GM21528 (cell line): ENCODE data around the gene HOXB1.

Experiments
- ATAC-seq: cut with Tn5 transposase; IDR thresholded peaks from one replicate; pipeline ENCODE4 v1.9.1; 2021; ENCODE audit warnings: mild to moderate bottlenecking, moderate library complexity; ENCODE audit not compliant: unreplicated experiment, low FRiP score

The HOXB1 gene

DNA sequence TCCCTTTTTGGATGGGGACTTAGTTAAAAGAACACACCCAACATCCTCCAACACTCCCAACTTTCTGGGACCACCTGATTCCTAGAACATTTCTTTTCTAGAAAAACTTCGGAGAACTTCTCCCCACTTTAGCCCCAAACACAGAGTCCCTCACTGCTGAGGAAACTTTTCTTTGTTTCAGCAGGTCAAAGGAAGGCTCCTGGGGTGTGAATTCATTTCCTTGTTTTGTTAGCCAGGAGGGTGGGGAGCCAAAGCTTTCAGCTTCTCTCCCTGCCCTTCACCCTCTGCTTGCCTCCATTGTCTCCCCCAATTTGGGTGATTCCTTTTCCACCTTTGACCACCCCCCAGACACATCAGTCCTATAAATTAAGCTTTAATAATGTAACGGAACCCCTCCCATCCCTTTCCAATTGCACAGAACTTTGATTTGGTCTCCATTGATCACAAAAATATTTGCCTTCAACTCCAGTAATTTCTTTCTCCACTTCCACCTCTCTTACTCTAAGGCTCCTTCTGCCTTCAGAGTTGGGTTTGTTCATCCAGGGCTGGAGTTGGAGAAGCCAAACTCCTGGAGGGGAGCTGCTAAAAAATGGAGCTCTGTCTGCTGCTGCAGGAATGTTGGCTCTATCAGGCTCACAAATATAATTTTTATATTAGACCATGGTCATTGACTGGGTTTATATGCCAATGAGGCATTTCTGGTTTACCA, 37.0 kb upstream of the HOXB1 start:
- ATAC-seq = no peak

DNA sequence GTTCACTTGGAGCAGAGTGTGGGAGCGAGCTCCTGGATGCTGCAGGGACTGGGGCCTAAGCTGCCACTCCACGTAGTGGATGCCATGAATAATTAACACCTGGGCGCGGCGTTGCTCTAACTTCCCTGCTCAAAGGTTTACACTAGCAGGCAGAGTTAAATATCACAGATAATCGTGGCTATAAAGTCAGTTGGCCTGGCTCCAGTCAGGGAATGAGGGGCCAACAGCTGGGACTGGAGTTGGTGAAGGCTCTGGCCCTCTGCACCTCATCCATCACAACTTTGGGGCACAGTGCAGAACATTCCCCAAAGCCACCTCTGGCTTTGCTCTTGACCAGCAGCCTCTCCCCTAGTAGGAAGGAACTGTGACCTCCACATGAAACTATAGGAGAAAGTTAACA, 36.4 kb upstream of the HOXB1 start:
- ATAC-seq = no peak

DNA sequence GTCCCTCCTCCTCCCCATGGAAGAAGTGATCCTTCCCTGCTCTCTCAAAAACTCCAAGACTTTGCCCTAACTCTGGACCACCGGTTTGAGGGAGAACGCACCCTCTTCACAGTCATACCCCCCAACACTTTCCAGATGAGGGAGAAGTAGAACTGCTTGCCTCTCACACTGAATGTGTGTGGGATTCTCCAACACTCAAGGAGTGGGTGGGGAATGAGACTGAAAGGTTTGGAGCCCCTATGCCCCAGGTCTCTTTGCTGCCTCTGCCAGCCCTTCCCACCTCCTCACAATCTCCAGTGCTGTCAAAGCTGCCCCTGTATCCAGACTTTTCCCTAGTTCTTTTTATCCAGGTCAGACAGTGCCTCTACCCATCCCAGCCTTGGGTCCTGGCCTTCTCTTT, 35.9 kb upstream of the HOXB1 start:
- ATAC-seq = no peak

DNA sequence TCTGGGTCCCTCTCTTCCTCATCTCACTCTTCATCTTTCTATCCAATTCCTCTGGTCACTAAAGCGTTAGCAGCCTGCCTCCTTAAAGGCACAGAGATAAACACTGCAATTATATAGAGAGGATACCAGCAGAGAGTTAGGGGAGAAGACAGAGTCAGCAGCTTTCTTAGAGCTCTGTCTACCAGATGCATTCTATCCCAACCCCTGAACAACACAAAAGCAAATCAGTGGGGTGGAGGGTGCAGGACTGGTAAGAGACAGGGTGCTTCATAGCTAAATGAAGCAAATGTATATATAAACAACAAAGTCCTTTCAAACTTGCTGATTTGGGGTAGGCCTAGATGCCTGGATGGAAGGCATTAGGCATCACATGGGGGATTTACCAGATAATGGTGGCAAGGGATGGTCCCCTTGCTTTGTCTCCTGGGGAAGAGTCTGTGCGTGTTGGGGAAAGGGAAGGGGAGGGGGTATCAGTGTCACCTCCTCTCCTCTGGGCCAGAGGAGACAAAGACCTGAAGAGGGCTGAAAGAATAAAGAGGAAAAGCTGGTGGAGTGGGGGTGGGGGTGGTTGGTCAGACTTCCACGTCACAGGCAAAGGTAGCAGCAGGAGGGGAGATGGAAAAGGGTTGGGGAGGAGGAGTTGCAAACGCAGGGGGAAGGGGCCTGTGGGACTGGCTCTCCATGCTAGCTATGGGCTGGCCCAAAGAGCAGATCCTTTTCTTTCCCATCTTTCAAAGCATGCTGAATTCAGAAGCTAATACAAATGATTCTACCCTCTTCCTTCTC, 35.3 kb upstream of the HOXB1 start:
- no peak for ATAC-seq

DNA sequence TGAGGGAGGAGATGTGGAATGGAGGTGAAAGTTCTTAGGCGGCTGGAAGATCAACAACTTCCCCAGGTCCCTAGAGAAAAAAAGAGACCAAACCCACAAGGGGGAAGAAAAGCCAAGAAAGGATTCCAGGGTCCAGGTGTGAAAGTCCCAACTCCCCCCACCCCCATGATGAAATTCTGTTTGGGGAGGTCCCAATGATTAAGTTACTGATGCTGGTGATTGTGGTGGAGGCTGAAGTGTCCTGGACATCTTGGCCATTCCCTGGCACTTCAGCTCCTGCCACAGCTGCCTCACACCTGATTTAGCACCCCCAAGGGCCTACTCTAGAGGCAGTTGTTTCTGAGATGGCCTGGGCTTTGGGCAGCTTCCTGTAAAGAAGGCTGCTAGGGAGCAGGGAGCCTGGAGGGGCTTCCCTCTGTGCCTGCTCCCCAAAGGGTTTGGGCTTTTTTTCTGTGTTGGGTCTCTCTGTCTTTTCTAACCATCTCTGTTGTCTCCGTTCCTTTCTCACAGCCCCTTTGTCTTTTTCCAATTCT, 34.3 kb upstream of the HOXB1 start:
- no peak for ATAC-seq

DNA sequence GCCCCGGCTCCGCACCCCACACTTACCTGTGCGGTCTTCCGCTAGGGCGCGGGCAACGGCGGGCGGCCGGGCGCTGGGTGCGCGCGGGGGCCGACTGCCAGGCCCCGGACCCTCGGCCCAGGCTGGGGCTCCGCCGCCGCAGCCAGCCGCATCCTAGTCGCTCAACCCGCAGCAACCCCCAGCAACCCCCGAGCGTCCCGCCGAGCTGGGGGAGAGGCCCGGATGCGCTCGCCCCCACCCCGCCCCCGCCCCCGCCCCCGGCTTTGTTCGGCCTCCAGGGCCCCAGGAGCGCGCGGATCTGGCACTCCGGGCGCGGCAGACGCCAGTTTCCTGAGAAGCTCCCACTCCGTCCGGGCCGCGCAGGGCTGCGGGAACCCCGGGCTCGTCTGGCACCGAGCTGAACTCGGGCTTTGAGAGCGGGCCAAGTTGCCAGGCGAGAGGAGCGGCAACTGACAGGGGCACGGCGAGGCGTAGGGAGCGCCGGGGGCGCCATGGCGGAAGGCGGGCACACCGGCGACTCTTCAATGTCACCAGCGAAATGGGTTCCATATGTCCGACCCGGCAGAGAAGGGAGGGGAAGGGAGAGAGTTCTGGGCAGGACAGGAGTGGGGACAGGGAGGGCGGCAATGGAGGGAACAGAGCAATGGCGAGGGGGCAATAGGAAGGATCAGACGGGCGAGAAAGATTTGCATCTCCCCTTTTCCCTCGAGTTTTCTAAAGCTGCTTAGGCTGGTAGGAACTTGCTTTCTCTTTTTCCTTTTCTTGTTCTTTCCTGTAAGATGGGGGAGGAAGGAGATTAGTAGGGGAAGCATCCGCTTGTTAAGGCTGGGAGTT, 33.6 kb upstream of the HOXB1 start:
- no peak for ATAC-seq

DNA sequence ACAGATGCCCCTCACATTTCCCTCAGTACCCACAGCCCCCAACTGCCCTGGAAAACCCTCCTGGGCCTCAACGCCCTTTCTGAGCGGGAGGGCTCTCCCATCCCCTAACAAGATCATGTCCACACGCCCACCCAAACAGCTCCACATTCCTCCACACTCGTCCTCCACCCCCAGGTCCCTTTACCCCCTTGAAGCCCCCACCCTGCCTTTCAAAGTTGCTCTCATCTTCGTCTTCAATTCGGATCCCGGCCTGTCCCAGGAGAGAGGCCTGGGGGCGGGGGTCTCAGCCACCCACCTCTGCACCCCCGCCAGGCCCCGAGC, 33.0 kb upstream of the HOXB1 start:
- no peak for ATAC-seq

DNA sequence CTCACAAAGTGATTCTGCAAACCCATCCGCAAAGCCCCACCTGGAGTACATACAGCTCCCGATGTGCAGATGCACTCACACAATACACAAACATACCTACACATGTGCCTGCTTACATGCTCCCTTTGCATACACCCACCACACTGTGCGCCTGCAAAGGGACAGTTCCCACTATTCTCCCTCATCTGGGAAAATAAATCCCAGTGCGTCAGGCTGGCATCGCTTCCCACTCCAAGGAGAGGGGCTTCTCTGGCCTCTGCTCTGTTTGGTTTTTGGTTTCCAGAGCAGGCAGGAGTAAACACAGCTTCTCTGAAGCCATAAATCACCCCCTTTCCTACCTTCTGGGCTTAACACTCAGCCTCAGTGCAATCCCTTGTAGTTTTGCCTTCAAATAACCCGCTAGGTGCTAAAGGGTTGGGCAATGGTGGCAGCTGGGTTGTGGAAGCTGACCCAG, 32.6 kb upstream of the HOXB1 start:
- ATAC-seq = no peak

DNA sequence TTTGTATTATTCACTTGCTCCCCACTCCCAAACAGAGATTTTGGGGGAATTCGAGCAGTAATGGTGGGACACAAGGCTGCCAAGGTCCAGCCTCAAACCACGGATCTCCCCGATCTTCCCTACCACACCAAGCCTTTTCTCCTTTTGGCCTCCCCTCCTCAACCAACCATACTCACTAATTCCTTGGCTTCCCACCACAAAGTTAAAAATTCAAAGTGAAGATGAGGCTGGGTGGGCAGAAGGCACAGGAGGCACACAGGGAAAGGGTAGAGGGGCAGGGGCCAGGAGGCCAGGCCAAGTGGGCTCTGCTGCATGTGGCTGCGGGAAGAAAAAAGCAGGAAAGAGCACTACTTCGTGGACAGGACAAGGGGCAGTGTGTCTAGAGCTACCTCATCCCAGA, 32.1 kb upstream of the HOXB1 start:
- no peak for ATAC-seq

DNA sequence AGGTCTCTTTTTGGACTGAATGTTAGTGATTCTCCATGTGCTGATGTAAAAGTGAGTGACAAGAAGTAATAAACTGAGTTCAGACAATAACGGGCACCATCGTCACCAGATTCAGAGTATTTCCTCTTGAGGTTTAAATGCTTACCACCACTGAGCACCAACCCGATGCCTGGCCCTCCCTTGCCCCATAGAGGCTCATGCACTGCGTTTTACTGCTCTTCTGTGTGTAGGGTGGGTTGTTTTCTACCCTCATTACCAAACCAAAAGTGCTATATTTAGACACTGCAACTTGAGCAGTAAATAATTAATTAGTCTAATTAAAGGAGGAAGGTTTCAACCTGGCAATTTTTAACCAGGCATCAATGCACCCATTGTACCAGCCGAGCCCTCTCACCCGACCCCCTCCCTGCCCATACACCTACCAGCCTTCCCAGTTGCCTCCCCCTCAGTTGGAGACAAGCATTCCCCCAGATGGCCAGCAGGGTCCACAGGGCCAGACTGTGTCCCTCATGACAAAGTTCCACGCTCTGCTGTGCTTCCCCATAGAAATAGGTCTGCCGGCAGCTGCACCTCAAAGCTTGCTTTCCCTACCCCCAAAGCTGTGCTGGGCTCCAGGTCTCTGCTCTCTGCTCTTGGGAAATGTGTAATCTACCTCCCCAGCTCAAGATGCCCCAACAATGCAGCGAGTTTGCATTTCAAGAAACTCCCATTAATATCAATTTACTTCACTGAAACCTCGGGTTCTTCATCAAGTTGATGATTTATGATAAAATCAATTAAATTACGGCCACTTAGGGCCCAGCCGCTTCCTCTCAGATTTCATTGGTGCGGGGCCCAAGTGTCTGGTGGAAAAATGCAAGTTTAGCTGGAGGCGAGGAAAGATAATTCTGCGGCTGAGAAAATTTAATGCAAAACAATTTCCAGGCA, 31.3 kb upstream of the HOXB1 start:
- ATAC-seq = no peak

DNA sequence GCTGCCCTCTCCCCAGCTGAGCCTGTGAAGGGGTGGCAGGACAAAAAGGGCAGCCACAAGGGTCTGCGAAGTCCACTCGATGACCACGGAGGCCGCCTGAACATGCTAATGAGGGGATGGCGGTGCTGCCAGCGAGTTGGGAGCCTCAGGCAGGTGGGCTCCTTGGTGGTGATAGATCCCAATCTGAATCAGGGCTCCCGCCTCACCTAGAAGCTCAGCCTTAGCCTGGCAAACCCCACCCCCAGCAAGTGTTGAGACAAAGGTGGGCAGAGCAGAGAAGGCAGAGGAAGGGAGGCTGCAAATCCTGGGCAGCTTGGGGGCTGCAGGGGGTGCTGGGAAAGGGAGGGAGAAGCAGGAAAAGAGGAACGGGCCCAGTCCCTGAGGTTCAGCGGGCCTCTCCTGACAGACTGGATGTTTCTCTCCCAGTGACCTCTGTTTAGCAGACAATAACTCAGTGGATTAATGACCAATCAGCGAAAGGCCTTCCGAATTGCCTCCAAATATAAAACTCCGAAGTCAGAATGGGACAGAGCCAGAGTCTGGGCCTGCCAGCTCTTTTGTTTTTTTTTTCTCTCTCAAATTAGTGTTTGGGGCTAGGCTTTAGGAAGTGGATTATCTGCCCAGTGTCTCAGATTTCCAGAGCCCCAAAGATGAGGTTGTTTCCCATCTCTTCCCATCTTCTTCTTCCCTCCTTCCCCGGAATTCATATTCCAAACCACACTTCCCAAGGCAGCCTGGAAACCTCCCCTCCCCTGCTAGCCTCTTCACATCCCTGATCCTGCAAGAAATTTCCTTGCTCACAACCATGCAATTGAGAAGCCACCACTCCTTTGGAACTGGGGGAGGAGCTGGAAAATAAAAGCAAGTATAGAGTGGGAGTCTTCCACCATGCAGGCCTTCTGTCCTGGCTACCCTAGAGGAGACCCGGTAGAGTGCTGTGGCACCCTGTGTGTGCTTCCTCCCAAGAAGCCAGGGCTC, 29.3 kb upstream of the HOXB1 start:
- ATAC-seq = no peak

DNA sequence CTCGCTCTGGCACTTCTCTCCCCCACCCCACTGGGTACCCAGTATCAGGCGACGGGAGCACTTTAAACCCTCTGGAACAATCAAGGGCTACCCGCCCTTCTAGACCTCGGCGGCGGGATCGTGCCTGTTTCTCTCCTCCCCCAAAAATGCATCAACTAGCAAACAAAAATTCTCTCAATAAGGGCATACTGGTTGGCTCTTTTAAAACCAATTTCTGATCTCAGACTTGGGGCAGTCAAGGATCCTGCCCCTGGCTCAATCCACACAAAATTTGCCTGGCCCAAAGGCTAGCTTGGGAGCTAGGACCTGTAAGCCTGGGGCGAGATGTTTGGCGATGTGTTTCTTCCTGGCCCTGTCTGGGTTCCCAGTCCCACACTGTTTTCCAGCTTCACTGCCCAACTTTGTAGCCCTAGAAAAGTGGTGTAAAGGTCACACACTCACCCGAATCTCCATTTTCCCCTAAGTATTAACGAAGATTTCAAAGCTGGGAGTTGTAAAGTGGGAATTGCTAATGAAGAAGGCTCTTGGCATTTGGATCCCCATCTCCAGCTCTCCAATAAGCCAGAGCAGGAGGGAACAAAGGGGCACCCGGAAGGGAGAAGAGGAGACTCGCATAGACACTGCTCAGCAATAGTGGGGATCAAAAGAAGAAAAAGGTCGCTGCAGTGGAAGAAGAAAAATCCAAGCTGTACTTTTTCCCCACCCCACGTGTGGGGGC, 28.5 kb upstream of the HOXB1 start:
- no peak for ATAC-seq

DNA sequence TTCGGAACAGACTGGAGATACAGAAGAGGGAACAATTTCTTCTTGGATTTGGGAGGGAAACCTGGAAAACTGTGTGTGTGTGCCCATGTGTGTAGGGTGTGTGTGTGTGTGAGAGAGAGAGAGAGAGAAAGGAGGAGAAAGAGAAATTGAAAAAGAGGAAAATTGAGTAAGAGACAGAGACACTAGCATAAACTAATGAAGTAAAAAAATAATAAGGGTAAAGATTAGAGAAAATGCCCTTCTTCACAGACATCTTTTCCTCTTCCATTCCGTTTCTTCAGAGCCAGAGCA, 28.0 kb upstream of the HOXB1 start:
- ATAC-seq = no peak

DNA sequence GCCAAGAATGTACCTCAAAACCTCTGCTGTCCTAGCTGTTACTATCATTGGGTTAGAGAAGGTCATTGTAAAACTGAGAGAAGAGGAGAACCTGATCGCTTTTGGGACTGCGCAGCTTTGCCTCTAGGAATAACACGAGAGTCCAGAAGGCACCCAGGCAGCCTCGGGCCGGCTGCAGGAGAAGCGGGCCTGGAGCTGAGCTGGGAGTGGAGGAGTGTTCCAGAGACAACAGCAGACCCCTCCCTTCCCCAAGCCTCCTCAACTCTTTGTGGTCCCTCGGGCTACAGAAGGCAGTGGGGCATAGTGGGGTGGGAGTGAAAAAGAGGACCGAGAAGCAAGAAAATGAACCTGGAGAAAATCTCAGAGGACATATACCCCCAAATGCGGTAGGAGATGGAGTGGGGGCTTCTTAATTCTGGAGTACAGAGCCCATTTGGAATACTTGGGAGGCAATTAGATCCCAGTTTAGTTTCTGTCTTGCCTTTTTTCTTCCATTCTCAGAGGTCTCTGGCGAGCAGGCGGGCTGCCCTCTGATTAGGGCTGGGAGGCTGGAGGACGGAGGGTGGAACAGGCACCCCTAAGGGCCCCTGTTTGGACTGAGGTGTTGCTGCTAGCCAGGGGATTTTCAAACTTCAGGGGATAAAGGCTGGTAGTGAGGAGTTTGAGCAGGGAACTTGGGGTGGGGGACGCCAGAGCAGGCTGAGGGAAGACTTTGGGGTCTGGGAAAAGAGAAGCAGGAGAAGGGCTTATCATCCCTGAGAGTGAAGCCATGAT, 27.4 kb upstream of the HOXB1 start:
- ATAC-seq = no peak

DNA sequence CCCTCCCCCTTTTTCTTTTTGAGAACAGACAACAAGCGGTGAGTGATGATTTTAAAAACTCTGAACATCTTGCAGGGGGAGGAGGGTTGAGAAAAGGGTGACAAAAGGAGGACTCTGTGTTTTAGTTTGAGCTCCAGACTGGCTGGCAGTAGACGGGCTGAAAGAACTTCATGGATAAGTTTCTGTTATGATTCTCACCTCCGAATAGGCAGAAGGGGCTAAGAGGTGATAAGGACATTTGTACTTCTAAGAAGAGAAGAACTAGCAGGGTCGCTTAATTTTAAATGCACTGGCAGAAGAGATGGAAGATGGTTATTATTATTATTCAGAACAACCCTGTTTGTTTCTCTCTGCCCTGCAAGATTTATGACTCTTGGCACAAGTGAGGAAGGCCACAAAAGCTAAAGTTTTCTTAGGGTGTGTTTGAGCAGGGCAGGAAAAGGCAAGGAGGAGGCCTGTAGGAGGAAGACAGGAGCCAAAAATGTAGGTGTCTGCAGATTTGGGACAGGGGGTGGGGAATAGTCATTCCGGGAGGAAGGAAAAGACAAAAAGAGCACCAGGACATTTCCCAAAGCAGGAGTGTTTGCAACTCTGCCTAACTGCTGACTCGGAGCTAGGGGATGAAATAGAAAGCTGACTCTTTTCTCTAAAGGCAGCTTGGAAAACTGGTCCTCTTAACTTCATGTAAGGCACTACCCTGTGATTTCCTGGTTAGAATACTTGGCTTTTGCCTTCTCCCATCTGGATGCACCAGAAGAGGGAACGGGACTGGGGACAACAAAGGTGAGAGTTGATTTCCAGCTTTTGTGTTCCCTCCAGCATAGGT, 26.0 kb upstream of the HOXB1 start:
- ATAC-seq = no peak

DNA sequence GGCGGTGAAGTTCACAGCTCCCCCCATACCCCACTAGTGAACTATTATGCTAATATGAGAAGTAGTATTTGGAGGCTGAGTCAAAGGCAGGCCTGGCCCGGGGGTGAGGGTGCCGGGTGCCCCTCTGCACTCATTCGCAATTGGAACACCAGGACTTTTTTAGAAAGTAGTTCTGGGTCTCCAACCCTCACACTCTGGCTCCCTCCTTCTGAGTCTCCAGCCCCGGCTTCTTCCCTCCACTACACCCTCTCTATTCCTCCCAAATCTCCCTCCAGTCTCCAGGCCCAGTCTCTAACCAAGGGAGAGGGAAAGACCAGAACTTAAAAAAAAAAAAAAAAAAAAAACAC, 25.4 kb upstream of the HOXB1 start:
- no peak for ATAC-seq
